Keratinocyte (primary cell): ENCODE measurements around the gene SFT2D1.
"Not testable (repeated sequence)": the region's sequence is repeated elsewhere in the genome, so short reads cannot be mapped to it uniquely, and the experiment has no call there.

ENCODE experiments used
- EZH2 ChIP-seq: IDR thresholded peaks from one replicate; pipeline ENCODE4 v1.6.1; 2012; ENCODE audit warnings: inconsistent platforms, mild to moderate bottlenecking, low read length, moderate library complexity
- TF ChIP-seq, protein P1 (sequence below), 3 experiments: IDR thresholded peaks in 1 of 3; conservative IDR thresholded peaks in 1 of 3; optimal IDR thresholded peaks in 1 of 3; 2 replicates in 2 of 3; 3 replicates in 1 of 3; pipeline versions ENCODE3 to v1.5.1; 2011; ENCODE audit warnings: low read length in 3 of 3, mild to moderate bottlenecking in 3 of 3, moderate library complexity in 2 of 3, control low read depth in 1 of 3, inconsistent platforms in 1 of 3; ENCODE audit not compliant: insufficient read depth in 2 of 3; ENCODE audit errors: extremely low read depth in 1 of 3

DNA sequence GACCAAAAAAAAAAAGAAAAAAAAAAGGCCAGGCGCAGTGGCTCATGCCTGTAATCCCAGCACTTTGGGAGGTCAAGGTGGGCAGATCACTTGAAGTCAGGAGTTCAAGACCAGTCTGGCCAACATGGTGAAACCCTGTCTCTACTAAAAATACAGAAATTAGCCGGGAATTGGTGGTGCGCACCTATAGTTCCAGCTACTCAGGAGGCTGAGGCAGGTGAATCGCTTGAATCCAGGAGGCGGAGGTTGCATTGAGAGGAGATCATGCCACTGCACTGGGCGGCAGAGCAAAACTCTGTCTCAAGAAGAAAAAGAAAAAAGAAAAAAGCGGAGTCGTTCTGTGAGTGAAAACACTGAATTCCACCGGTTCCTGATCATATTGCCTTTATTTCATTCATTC lies 44.8 kb upstream of the SFT2D1 start:
- TF ChIP-seq, protein P1, sequence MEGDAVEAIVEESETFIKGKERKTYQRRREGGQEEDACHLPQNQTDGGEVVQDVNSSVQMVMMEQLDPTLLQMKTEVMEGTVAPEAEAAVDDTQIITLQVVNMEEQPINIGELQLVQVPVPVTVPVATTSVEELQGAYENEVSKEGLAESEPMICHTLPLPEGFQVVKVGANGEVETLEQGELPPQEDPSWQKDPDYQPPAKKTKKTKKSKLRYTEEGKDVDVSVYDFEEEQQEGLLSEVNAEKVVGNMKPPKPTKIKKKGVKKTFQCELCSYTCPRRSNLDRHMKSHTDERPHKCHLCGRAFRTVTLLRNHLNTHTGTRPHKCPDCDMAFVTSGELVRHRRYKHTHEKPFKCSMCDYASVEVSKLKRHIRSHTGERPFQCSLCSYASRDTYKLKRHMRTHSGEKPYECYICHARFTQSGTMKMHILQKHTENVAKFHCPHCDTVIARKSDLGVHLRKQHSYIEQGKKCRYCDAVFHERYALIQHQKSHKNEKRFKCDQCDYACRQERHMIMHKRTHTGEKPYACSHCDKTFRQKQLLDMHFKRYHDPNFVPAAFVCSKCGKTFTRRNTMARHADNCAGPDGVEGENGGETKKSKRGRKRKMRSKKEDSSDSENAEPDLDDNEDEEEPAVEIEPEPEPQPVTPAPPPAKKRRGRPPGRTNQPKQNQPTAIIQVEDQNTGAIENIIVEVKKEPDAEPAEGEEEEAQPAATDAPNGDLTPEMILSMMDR (optimal IDR thresholded peaks at IDR 0.05 in 1 of 3, IDR thresholded peaks at IDR 0.05 in 1 of 3, conservative IDR thresholded peaks at IDR 0.05 in 1 of 3; ENCODE audit: extremely low read depth in 1 of 3, insufficient read depth in 2 of 3, low read length in 3 of 3): not testable (repeated sequence)
- not testable (repeated sequence) for TF ChIP-seq EZH2
